8988T (cell line): Measurements from ENCODE around the gene DCAF10.
"Not testable (repeated sequence)": the region's sequence is repeated elsewhere in the genome, so short reads cannot be mapped to it uniquely, and the experiment has no call there.

ENCODE experiments used
- DNase-seq: peaks from one replicate; pipeline ENCODE4 v3.0.0; 2011

DCAF10 gene

GRCh38 chr9:37909836-37910235 lies 109.2 kb downstream of the DCAF10 start:
- DNase-seq: not testable (repeated sequence)

- no peak for DNase-seq
Observed at GRCh38 chr9:37910271-37910670, 109.7 kb downstream of the DCAF10 start.

GRCh38 chr9:37911271-37911681 lies 110.7 kb downstream of the DCAF10 start:
- no peak for DNase-seq

- peak; percentile 86 for DNase-seq
Observed at GRCh38 chr9:37913480-37914153, 113.0 kb downstream of the DCAF10 start.

- no peak for DNase-seq
Observed at GRCh38 chr9:37914154-37914551, 113.6 kb downstream of the DCAF10 start.

- DNase-seq: no peak
Observed at GRCh38 chr9:37914701-37915358, 114.2 kb downstream of the DCAF10 start.

GRCh38 chr9:37915911-37916470 lies 115.4 kb downstream of the DCAF10 start:
- no peak for DNase-seq

GRCh38 chr9:37916471-37917312 lies 116.1 kb downstream of the DCAF10 start:
- DNase-seq: no peak
